H9 (cell line): ENCODE measurements around the gene RASSF5. TPM values are rescaled to one million over a fixed set of nuclear protein-coding genes. Genes with fewer than 3 reads are reported as not detected.

Experiments used
- DNase-seq: peaks from one replicate; pipeline ENCODE4 v3.0.0-alpha.2; 2017
- H2AFZ ChIP-seq: one replicate; pipeline ENCODE4 v1.6.1; 2013; ENCODE audit warnings: mild to moderate bottlenecking, low read length, control low read depth, moderate library complexity
- H2AK5ac ChIP-seq: 2 replicates; pipeline ENCODE4 v1.6.1; 2013; ENCODE audit warnings: low read length, control low read depth, mixed read lengths; ENCODE audit not compliant: insufficient read length
- H2BK120ac ChIP-seq: one replicate; pipeline ENCODE4 v1.6.1; 2013; ENCODE audit warnings: low read depth, mild to moderate bottlenecking, low read length, control low read depth, inconsistent platforms; ENCODE audit not compliant: poor library complexity, severe bottlenecking
- H2BK12ac ChIP-seq: 2 replicates; pipeline ENCODE4 v1.6.1; 2013; ENCODE audit warnings: low read length, control low read depth, mixed read lengths, low read depth; ENCODE audit not compliant: insufficient read length
- H2BK15ac ChIP-seq: 2 replicates; pipeline ENCODE4 v1.6.1; 2013; ENCODE audit warnings: low read depth, low read length, control low read depth
- H2BK20ac ChIP-seq: one replicate; pipeline ENCODE4 v1.6.1; 2013; ENCODE audit warnings: low read depth, mild to moderate bottlenecking, low read length, control low read depth, inconsistent platforms; ENCODE audit not compliant: poor library complexity, severe bottlenecking
- H2BK5ac ChIP-seq: 2 replicates; pipeline ENCODE4 v1.6.1; 2013; ENCODE audit warnings: low read length, control low read depth, mixed read lengths; ENCODE audit not compliant: insufficient read length
- H3K14ac ChIP-seq: 2 replicates; pipeline ENCODE4 v1.6.1; 2013; ENCODE audit warnings: low read length, control low read depth; ENCODE audit not compliant: insufficient read depth
- H3K18ac ChIP-seq: 2 replicates; pipeline ENCODE4 v1.6.1; 2013; ENCODE audit warnings: low read depth, mild to moderate bottlenecking, mixed read lengths, low read length, control low read depth; ENCODE audit not compliant: insufficient read length
- H3K23ac ChIP-seq: 2 replicates; pipeline ENCODE4 v1.6.1; 2013; ENCODE audit warnings: low read length, control low read depth, mixed read lengths, low read depth; ENCODE audit not compliant: insufficient read length
- H3K23me2 ChIP-seq: 2 replicates; pipeline ENCODE4 v1.6.1; 2013; ENCODE audit warnings: low read depth, mild to moderate bottlenecking, mixed read lengths, low read length, control low read depth; ENCODE audit not compliant: insufficient read length, poor library complexity, severe bottlenecking
- H3K27ac ChIP-seq: 2 replicates; pipeline ENCODE4 v1.5.1; 2013; ENCODE audit warnings: low read length, control low read depth, mixed read lengths, low read depth; ENCODE audit not compliant: insufficient read length
- H3K27me3 ChIP-seq: 2 replicates; pipeline ENCODE4 v1.6.1; 2013; ENCODE audit warnings: low read length, control low read depth, inconsistent platforms; ENCODE audit not compliant: insufficient read depth
- H3K4ac ChIP-seq: 2 replicates; pipeline ENCODE4 v1.6.1; 2013; ENCODE audit warnings: low read depth, mild to moderate bottlenecking, control low read depth, inconsistent platforms, low read length, moderate library complexity
- H3K4me1 ChIP-seq: 2 replicates; pipeline ENCODE4 v1.6.1; 2013; ENCODE audit warnings: low read length, control low read depth, inconsistent platforms; ENCODE audit not compliant: insufficient read depth
- H3K4me2 ChIP-seq: 2 replicates; pipeline ENCODE4 v1.6.1; 2013; ENCODE audit warnings: low read length, control low read depth, mixed read lengths; ENCODE audit not compliant: insufficient read length, insufficient read depth
- H3K56ac ChIP-seq: 2 replicates; pipeline ENCODE4 v1.6.1; 2013; ENCODE audit warnings: low read depth, mild to moderate bottlenecking, mixed read lengths, low read length, control low read depth; ENCODE audit not compliant: insufficient read length
- H3K79me1 ChIP-seq: 2 replicates; pipeline ENCODE4 v1.6.1; 2013; ENCODE audit warnings: low read depth, mild to moderate bottlenecking, moderate library complexity, low read length, control low read depth, inconsistent platforms; ENCODE audit not compliant: insufficient read depth, poor library complexity, severe bottlenecking
- H3K79me2 ChIP-seq: 2 replicates; pipeline ENCODE4 v1.6.1; 2013; ENCODE audit warnings: low read length, control low read depth, inconsistent platforms; ENCODE audit not compliant: insufficient read depth
- H3K9ac ChIP-seq: 2 replicates; pipeline ENCODE4 v1.6.1; 2013; ENCODE audit warnings: low read length, control low read depth, mixed read lengths; ENCODE audit not compliant: insufficient read length; ENCODE audit errors: extremely low read depth
- H3K9me3 ChIP-seq: one replicate; pipeline ENCODE4 v1.6.1; 2013; ENCODE audit warnings: low read depth, low read length, inconsistent platforms; ENCODE audit not compliant: control insufficient read depth
- H3T11ph ChIP-seq: one replicate; pipeline ENCODE4 v1.6.1; 2013; ENCODE audit warnings: mild to moderate bottlenecking, low read length, control low read depth, inconsistent platforms
- H4K20me1 ChIP-seq: one replicate; pipeline ENCODE4 v1.6.1; 2013; ENCODE audit not compliant: control insufficient read depth, insufficient read length, insufficient read depth
- H4K5ac ChIP-seq: 2 replicates; pipeline ENCODE4 v1.6.1; 2013; ENCODE audit warnings: low read depth, mild to moderate bottlenecking, mixed read lengths, low read length, control low read depth; ENCODE audit not compliant: insufficient read length
- H4K8ac ChIP-seq: replicated peaks from 2 replicates; pipeline ENCODE4 v1.6.1; 2013; ENCODE audit warnings: low read length, control low read depth, mixed read lengths, low read depth; ENCODE audit not compliant: insufficient read length
- H4K91ac ChIP-seq: 2 replicates; pipeline ENCODE4 v1.6.1; 2013; ENCODE audit warnings: low read depth, mild to moderate bottlenecking, moderate library complexity, mixed read lengths, low read length, control low read depth; ENCODE audit not compliant: insufficient read length
- H3K27ac Mint-ChIP-seq, 3 experiments: 2 replicates in 2 of 3; 3 replicates in 1 of 3; pipeline ENCODE4 v1.8.0; 2020 to 2021; ENCODE audit warnings: mixed read lengths in 3 of 3, mild to moderate bottlenecking in 1 of 3, moderate library complexity in 1 of 3
- H3K27me3 Mint-ChIP-seq: 2 replicates; pipeline ENCODE4 v1.8.0; 2021; ENCODE audit warnings: low read depth, mild to moderate bottlenecking, moderate library complexity, mixed read lengths
- H3K36me3 Mint-ChIP-seq, 3 experiments: 2 replicates in 2 of 3; 3 replicates in 1 of 3; pipeline ENCODE4 v1.8.0; 2020 to 2021; ENCODE audit warnings: low read depth in 3 of 3, mixed read lengths in 3 of 3; ENCODE audit not compliant: insufficient read depth in 1 of 3
- H3K4me1 Mint-ChIP-seq, 2 experiments: 2 replicates each; pipeline ENCODE4 v1.8.0; 2020; ENCODE audit warnings: mixed read lengths in 2 of 2
- H3K4me3 Mint-ChIP-seq, 2 experiments: 2 replicates in 1 of 2; 3 replicates in 1 of 2; pipeline ENCODE4 v1.8.0; 2020 to 2021; ENCODE audit warnings: mild to moderate bottlenecking in 2 of 2, mixed read lengths in 2 of 2, moderate library complexity in 1 of 2
- H3K9me3 Mint-ChIP-seq, 2 experiments: 2 replicates in 1 of 2; 3 replicates in 1 of 2; pipeline ENCODE4 v1.8.0; 2020; ENCODE audit warnings: mild to moderate bottlenecking in 2 of 2, mixed read lengths in 2 of 2, moderate library complexity in 1 of 2
- CTCF ChIP-seq: fragments of 200-600 bp; sonication (generic); conservative IDR thresholded peaks from 3 replicates; pipeline ENCODE4 v1.8.0; 2021; ENCODE audit warnings: antibody characterized with exemption, mild to moderate bottlenecking
- WGBS: extraction: QIAGEN DNeasy Blood & Tissue Kit; methylation state at CpG from one replicate; pipeline ENCODE4 v1.1.7; 2013; ENCODE audit warnings: missing lambda C conversion rate, low lambda C conversion rate, mixed read lengths; ENCODE audit not compliant: insufficient read length; ENCODE audit errors: extremely low coverage; 5-methylcytosine and 5-hydroxymethylcytosine counted together
- total RNA-seq: library from RNA; stranded (reverse); gene quantifications from 2 replicates; pipeline ENCODE4 v1.2.1, GENCODE V29; 2021

RASSF5 gene
- total RNA-seq, 1 experiment from 2014 or later, result 0.50 TPM

DNA sequence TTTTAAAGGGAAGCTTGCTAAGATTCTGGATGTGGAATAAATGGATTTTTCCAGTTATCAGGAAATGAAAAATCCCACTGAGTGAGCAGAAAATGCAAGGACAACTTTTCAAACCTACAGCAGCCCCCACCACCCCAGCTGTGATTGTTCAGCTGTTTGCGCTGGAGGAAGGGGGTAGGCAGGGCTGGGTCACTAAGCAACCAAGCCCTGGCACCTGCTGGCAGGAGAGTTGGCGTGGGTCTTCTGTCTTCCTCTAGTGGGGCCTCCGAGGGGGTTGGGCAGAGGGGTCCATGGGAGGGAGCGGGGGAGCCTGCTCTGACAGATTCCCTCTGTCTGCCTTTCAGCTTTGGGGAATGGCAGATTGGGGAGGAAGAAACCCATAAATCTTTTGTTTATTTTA is 59.7 kb downstream of the RASSF5 start:
- Histone ChIP-seq H2BK12ac (no peak overlapping the region), H3K4me1 (peaks cover 2% of the 10 kb centered on the region; the same call in 1 of the 2 replicates), H3K79me1 (no peaks in the 10 kb centered on the region), H3T11ph (no peak overlapping the region), H3K4me2 (no peak overlapping the region), H4K91ac (no peak overlapping the region), H3K4ac (no peak overlapping the region), H4K20me1 (no peaks in the 10 kb centered on the region), H3K18ac (no peak overlapping the region), H3K14ac (no peak overlapping the region), H3K27ac (no peak overlapping the region), H2BK120ac (no peak overlapping the region), H3K23me2 (no peaks in the 10 kb centered on the region), H2BK15ac (no peak overlapping the region), H3K56ac (no peak overlapping the region), H2AFZ (no peak overlapping the region), H2AK5ac (no peak overlapping the region), H3K9ac (no peak overlapping the region), H3K27me3 (no peaks in the 10 kb centered on the region), H3K79me2 (no peaks in the 10 kb centered on the region), H4K8ac (no peak overlapping the region), H3K23ac (no peak overlapping the region), H2BK5ac (no peak overlapping the region), H3K9me3 (no peaks in the 10 kb centered on the region), H2BK20ac (no peak overlapping the region), H4K5ac (no peak overlapping the region)
- H3K9me3 Mint-ChIP-seq, result no peaks in the 10 kb centered on the region
- WGBS, result no CpG with 5 or more reads among the region's 4 CpGs
- no peaks in the 10 kb centered on the region for H3K36me3 Mint-ChIP-seq
- H3K27me3 Mint-ChIP-seq, result peaks cover 23% of the 10 kb centered on the region
- no peak for TF ChIP-seq CTCF
- no peak overlapping the region for H3K4me3 Mint-ChIP-seq
- H3K27ac Mint-ChIP-seq, result no peak overlapping the region
- peaks cover 12 to 13% of the 10 kb centered on the region in 2 experiments for H3K4me1 Mint-ChIP-seq
- DNase-seq, result no peak
